H1 (cell line): ENCODE data around the gene KCND1. TPM values are rescaled to one million over a fixed set of nuclear protein-coding genes. Genes with fewer than 3 reads are reported as not detected.

Experiments used
- CTCF ChIA-PET: fragments of 300-600 bp; sonication (Branson Sonifier 250); formaldehyde crosslinking; loops from one replicate; lab custom pipeline; 2021; ENCODE audit not compliant: partially characterized antibody; lab: Charles Lee
- POLR2A ChIA-PET: fragments of 300-600 bp; sonication (Branson Sonifier 250); formaldehyde crosslinking; loops from one replicate; lab custom pipeline; 2021; ENCODE audit warnings: inconsistent platforms; ENCODE audit not compliant: partially characterized antibody; lab: Charles Lee
- DNase-seq, 2 experiments: peaks; one replicate each; pipeline versions ENCODE4 v3.0.0 to v3.0.0-alpha.2; 2010 to 2022; ENCODE audit warnings: low spot score in 2 of 2, low read depth in 1 of 2, mixed read lengths in 1 of 2
- FAIRE-seq: peaks from 2 replicates; lab custom pipeline; 2011; peaks lifted over from hg19 to GRCh38; lab: Jason Lieb, UNC
- H2AFZ ChIP-seq: 2 replicates; pipeline ENCODE4 v1.8.1; 2012; ENCODE audit warnings: low read length, inconsistent platforms
- H2AK5ac ChIP-seq: 2 replicates; pipeline ENCODE4 v1.6.1; 2013; ENCODE audit warnings: low read depth, low read length
- H2BK120ac ChIP-seq: replicated peaks from 2 replicates; pipeline ENCODE3; 2013; ENCODE audit warnings: low read depth, low read length, inconsistent platforms
- H2BK12ac ChIP-seq: 2 replicates; pipeline ENCODE4 v1.6.1; 2013; ENCODE audit warnings: low read depth, low read length
- H2BK15ac ChIP-seq: 2 replicates; pipeline ENCODE4 v1.6.1; 2013; ENCODE audit warnings: low read length
- H2BK20ac ChIP-seq: 2 replicates; pipeline ENCODE4 v1.6.1; 2013; ENCODE audit warnings: low read length
- H2BK5ac ChIP-seq: 2 replicates; pipeline ENCODE4 v1.6.1; 2013; ENCODE audit warnings: low read depth, low read length
- H3K14ac ChIP-seq: 2 replicates; pipeline ENCODE4 v1.6.1; 2013; ENCODE audit warnings: inconsistent platforms; ENCODE audit not compliant: insufficient read length
- H3K18ac ChIP-seq: 2 replicates; pipeline ENCODE4 v1.6.1; 2013; ENCODE audit warnings: low read length; ENCODE audit errors: extremely low read depth
- H3K23ac ChIP-seq: 2 replicates; pipeline ENCODE4 v1.6.1; 2013; ENCODE audit warnings: inconsistent platforms; ENCODE audit not compliant: insufficient read length
- H3K23me2 ChIP-seq: 2 replicates; pipeline ENCODE4 v1.6.1; 2013; ENCODE audit warnings: low read depth, low read length
- H3K27ac ChIP-seq: 2 replicates; pipeline ENCODE4 v1.6.1; 2011; ENCODE audit warnings: low read depth, low read length, inconsistent platforms
- H3K27me3 ChIP-seq, 4 experiments: replicated peaks in 1 of 4; 1 replicate in 1 of 4; 2 replicates in 3 of 4; pipeline versions ENCODE4 v1.6.1 to v1.8.1; 2011 to 2013; ENCODE audit warnings: low read length in 3 of 4, mild to moderate bottlenecking in 3 of 4, inconsistent platforms in 2 of 4, mixed read lengths in 2 of 4, moderate library complexity in 1 of 4; ENCODE audit not compliant: control insufficient read depth in 3 of 4, insufficient read depth in 3 of 4; ENCODE audit errors: extremely low read depth in 1 of 4
- H3K36me3 ChIP-seq, 4 experiments: 2 replicates each; pipeline versions ENCODE4 v1.6.1 to v1.8.1; 2011 to 2013; ENCODE audit warnings: mild to moderate bottlenecking in 4 of 4, low read length in 3 of 4, moderate library complexity in 2 of 4, control low read depth in 1 of 4, inconsistent platforms in 1 of 4; ENCODE audit not compliant: insufficient read depth in 4 of 4, control insufficient read depth in 2 of 4
- H3K4ac ChIP-seq: replicated peaks from 2 replicates; pipeline ENCODE3; 2013; ENCODE audit warnings: low read length, low read depth, mixed read lengths, inconsistent platforms; ENCODE audit not compliant: insufficient read length
- H3K4me1 ChIP-seq, 4 experiments: replicated peaks in 1 of 4; 1 replicate in 1 of 4; 2 replicates in 3 of 4; pipeline versions ENCODE4 v1.6.1 to v1.8.1; 2011 to 2013; ENCODE audit warnings: low read length in 3 of 4, inconsistent platforms in 2 of 4, mixed read lengths in 1 of 4; ENCODE audit not compliant: insufficient read depth in 4 of 4, control insufficient read depth in 3 of 4
- H3K4me2 ChIP-seq, 2 experiments: 2 replicates each; pipeline versions ENCODE4 v1.6.1 to v1.8.1; 2011 to 2013; ENCODE audit warnings: low read depth in 2 of 2, low read length in 2 of 2, control low read depth in 1 of 2, inconsistent platforms in 1 of 2, mild to moderate bottlenecking in 1 of 2; ENCODE audit not compliant: insufficient read depth in 1 of 2
- H3K4me3 ChIP-seq, 4 experiments: fragments of 200-600, 300-600 bp in 1 of 4; sonication (generic), shearing (Covaris generic), sonication (Bioruptor Twin) in 1 of 4; 2 replicates each; pipeline versions ENCODE4 v1.5.1 to v1.8.1; 2011 to 2016; ENCODE audit warnings: low read length in 4 of 4, low read depth in 3 of 4, control low read depth in 2 of 4, inconsistent platforms in 2 of 4, mild to moderate bottlenecking in 2 of 4, mixed read lengths in 1 of 4, moderate library complexity in 1 of 4; ENCODE audit not compliant: insufficient read depth in 2 of 4; ENCODE audit errors: extremely low read depth in 1 of 4
- H3K56ac ChIP-seq: replicated peaks from 2 replicates; pipeline ENCODE3; 2013; ENCODE audit warnings: low read depth, mild to moderate bottlenecking, mixed read lengths, low read length, inconsistent platforms; ENCODE audit not compliant: insufficient read length
- H3K79me1 ChIP-seq: 2 replicates; pipeline ENCODE4 v1.6.1; 2013; ENCODE audit warnings: low read depth, low read length, control low read depth
- H3K79me2 ChIP-seq, 2 experiments: 2 replicates each; pipeline versions ENCODE4 v1.6.1 to v1.8.1; 2012 to 2013; ENCODE audit warnings: low read length in 2 of 2, mild to moderate bottlenecking in 2 of 2, inconsistent platforms in 1 of 2; ENCODE audit not compliant: insufficient read depth in 2 of 2, control insufficient read depth in 1 of 2
- H3K9ac ChIP-seq, 4 experiments: replicated peaks in 1 of 4; 1 replicate in 1 of 4; 2 replicates in 3 of 4; pipeline versions ENCODE4 v1.6.1 to v1.8.1; 2011 to 2013; ENCODE audit warnings: low read depth in 3 of 4, low read length in 3 of 4, control low read depth in 2 of 4, mild to moderate bottlenecking in 2 of 4, moderate library complexity in 2 of 4, inconsistent platforms in 1 of 4; ENCODE audit errors: extremely low read depth in 1 of 4
- H3K9me3 ChIP-seq, 2 experiments: 2 replicates each; pipeline versions ENCODE4 v1.6.1 to v1.8.1; 2012 to 2013; ENCODE audit warnings: mild to moderate bottlenecking in 2 of 2, moderate library complexity in 2 of 2, control low read depth in 1 of 2, inconsistent platforms in 1 of 2, low read depth in 1 of 2, low read length in 1 of 2, mixed read lengths in 1 of 2; ENCODE audit not compliant: insufficient read depth in 2 of 2
- H4K20me1 ChIP-seq, 2 experiments: replicated peaks in 1 of 2; 2 replicates each; pipeline versions ENCODE3 to v1.8.1; 2011 to 2013; ENCODE audit warnings: inconsistent platforms in 2 of 2, low read length in 2 of 2, mild to moderate bottlenecking in 1 of 2; ENCODE audit not compliant: insufficient read depth in 2 of 2, control insufficient read depth in 1 of 2
- H4K5ac ChIP-seq: 2 replicates; pipeline ENCODE4 v1.6.1; 2013; ENCODE audit warnings: low read length, low read depth, mixed read lengths, inconsistent platforms; ENCODE audit not compliant: insufficient read length
- H4K8ac ChIP-seq: 2 replicates; pipeline ENCODE4 v1.8.0; 2013; ENCODE audit warnings: mild to moderate bottlenecking, moderate library complexity, low read length, inconsistent platforms; ENCODE audit not compliant: insufficient read depth; ENCODE audit errors: extremely low read depth
- H4K91ac ChIP-seq: replicated peaks from 2 replicates; pipeline ENCODE3; 2013; ENCODE audit warnings: low read length, mixed read lengths, inconsistent platforms; ENCODE audit not compliant: insufficient read length
- ASH2L ChIP-seq: fragments of 200-600, 300-600 bp; sonication (generic); IDR thresholded peaks from one replicate; pipeline ENCODE4 v1.7.1; 2017; ENCODE audit warnings: low read length
- BACH1 ChIP-seq: IDR thresholded peaks from 2 replicates; pipeline ENCODE4 v1.6.1; 2012; ENCODE audit warnings: low read length, improper control_type of control experiment
- CEBPB ChIP-seq: IDR thresholded peaks from 2 replicates; pipeline ENCODE4 v1.6.1; 2012; ENCODE audit warnings: low read depth, low read length
- FOSL1 ChIP-seq: IDR thresholded peaks from 2 replicates; pipeline ENCODE4 v1.6.1; 2011; ENCODE audit warnings: mild to moderate bottlenecking, low read depth, low read length, moderate library complexity; ENCODE audit not compliant: insufficient read depth
- HDAC2 ChIP-seq, 2 experiments: fragments of 300-600 bp in 1 of 2; sonication (generic) in 1 of 2; IDR thresholded peaks; 2 replicates each; pipeline ENCODE4 v1.6.1; 2011 to 2012; ENCODE audit warnings: low read depth in 2 of 2, low read length in 2 of 2, mild to moderate bottlenecking in 2 of 2, moderate library complexity in 2 of 2, borderline replicate concordance in 1 of 2, inconsistent platforms in 1 of 2
- KDM4A ChIP-seq: IDR thresholded peaks from one replicate; pipeline ENCODE4 v1.7.1; 2012; ENCODE audit warnings: low read depth, mild to moderate bottlenecking, moderate library complexity, low read length, inconsistent platforms; ENCODE audit not compliant: severe bottlenecking
- KDM5A ChIP-seq: fragments of 200-600 bp; IDR thresholded peaks from 2 replicates; pipeline ENCODE4 v1.7.1; 2012; ENCODE audit warnings: mild to moderate bottlenecking, low read length, inconsistent platforms, mixed read lengths
- NRF1 ChIP-seq: IDR thresholded peaks from 2 replicates; pipeline ENCODE4 v1.6.1; 2011; ENCODE audit warnings: mild to moderate bottlenecking, low read depth, low read length, improper control_type of control experiment
- SIN3A ChIP-seq, 2 experiments: IDR thresholded peaks in 1 of 2; conservative IDR thresholded peaks in 1 of 2; 2 replicates each; pipeline ENCODE4 v1.6.1; 2011 to 2012; ENCODE audit warnings: low read length in 2 of 2, improper control_type of control experiment in 1 of 2, low read depth in 1 of 2, mild to moderate bottlenecking in 1 of 2
- SIX5 ChIP-seq: IDR thresholded peaks from 2 replicates; pipeline ENCODE4 v1.6.1; 2011; ENCODE audit warnings: mild to moderate bottlenecking, low read depth, low read length
- SP1 ChIP-seq: IDR thresholded peaks from 2 replicates; pipeline ENCODE4 v1.6.1; 2011; ENCODE audit warnings: low read depth, low read length
- SP4 ChIP-seq: IDR thresholded peaks from 2 replicates; pipeline ENCODE4 v1.6.1; 2012; ENCODE audit warnings: low read length, inconsistent platforms
- WGBS, 2 experiments: shearing (Covaris generic) in 1 of 2; methylation state at CpG; one replicate each; pipeline versions ENCODE4 v1.1.6 to v1.1.7; 2013 to 2015; ENCODE audit warnings: low lambda C conversion rate in 2 of 2, mixed read lengths in 2 of 2, inconsistent platforms in 1 of 2, low coverage in 1 of 2, missing lambda C conversion rate in 1 of 2; ENCODE audit not compliant: insufficient replicate concordance in 2 of 2, insufficient coverage in 1 of 2, insufficient read length in 1 of 2; ENCODE audit errors: extremely low coverage in 1 of 2, missing lambda C conversion rate in 1 of 2; 5-methylcytosine and 5-hydroxymethylcytosine counted together
- polyA plus RNA-seq, 7 experiments: library from polyadenylated mRNA; depleted of rRNA in 3 of 7; stranded (reverse) in 5 of 7; unstranded in 2 of 7; fragments of >200 nt in 5 of 7; fragments of 200-250 nt in 2 of 7; gene quantifications; 1 replicate in 5 of 7; 2 replicates in 1 of 7; 4 replicates in 1 of 7; pipeline versions ENCODE4 v1.2.1 to v1.2.3, GENCODE V29; 2011 to 2013; ENCODE audit warnings: missing spikeins in 2 of 7, mixed read lengths in 2 of 7
- total RNA-seq: library from RNA; stranded (reverse); fragmentation: NEBNext Ultra II Directional; extraction: Animal tissue kit (Norgen Biotek cat#: 25700); gene quantifications from 2 replicates; pipeline ENCODE4 v1.2.1, GENCODE V29; 2021
- TF ChIP-seq, protein P1 (sequence below): IDR thresholded peaks from 2 replicates; pipeline ENCODE4 v1.6.1; 2012; ENCODE audit warnings: inconsistent platforms

KCND1 gene
- total and polyA plus RNA-seq, 2 of the 8 experiments (the other 6 are each of a cell fraction or from before 2014, with no cell fraction given): 3.1 to 6.8 TPM

DNA sequence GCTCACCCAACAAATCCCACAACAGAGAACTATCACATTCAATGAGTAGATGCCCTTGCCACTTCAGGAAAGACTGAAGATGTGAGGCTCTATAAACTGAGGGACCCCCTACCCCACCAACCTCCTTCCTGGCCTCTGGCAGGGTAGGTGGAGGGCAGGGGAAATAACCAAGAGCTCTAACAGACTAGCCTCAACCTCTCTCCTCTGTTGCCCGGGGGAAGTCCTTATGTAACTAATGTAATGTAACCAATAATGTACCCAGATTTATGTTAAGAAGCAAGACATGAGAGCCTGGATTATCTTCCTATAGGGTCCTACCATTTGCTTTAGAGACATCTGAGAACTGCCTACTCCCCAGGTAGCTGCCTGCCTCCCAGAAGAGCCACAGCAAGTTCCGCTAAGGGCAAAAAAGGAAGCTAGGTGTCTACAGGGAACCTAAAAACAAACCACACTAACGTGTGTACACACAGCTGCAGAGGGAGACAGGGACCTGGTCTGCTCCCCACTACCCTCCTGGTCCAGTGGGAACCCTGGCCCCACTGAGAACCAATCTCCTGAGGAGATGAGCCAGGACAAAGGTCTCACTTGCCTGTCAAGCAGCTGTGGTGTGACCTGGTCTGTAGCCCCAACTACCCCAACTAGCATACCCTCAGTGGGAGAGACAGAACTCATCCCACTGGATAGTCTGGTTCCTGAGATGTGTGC, 32.0 kb downstream of the KCND1 start:
- H4K5ac ChIP-seq: no peak overlapping the region
- CTCF ChIA-PET: interaction anchor here (0.8 to 2.9 kb wide), 5 partner anchors 9 to 181 kb away, joined by 3 to 13 read pairs (median 4); no protein-coding TSS in a partner anchor
- DNase-seq (no peak), FAIRE-seq (no peak)
- no peak overlapping the region for H3K14ac ChIP-seq
- no peak overlapping the region for H2BK20ac ChIP-seq
- H2BK5ac ChIP-seq: no peak overlapping the region
- no peak overlapping the region for H3K4me2 ChIP-seq
- no peak overlapping the region for H3K4ac ChIP-seq
- no peak overlapping the region for H2BK15ac ChIP-seq
- no peak overlapping the region for H3K9ac ChIP-seq
- no peak overlapping the region for H3K56ac ChIP-seq
- no peaks in the 10 kb centered on the region for H3K79me1 ChIP-seq
- H3K4me1 ChIP-seq: peaks cover 0 to 12% (median 3%) of the 10 kb centered on the region in 4 experiments; a peak in 6 of 7 replicates
- H3K9me3 ChIP-seq: no peaks in the 10 kb centered on the region
- WGBS, 2 experiments: 85% methylated on average over 3 of the region's 3 CpGs; no CpG with 5 or more reads in 1 of the 2 experiments
- no peak overlapping the region for H4K8ac ChIP-seq
- peaks cover 0 to 14% (median under 1%) of the 10 kb centered on the region in 4 experiments; a peak in 4 of 8 replicates for H3K36me3 ChIP-seq
- H2AFZ ChIP-seq: no peak overlapping the region
- H4K20me1 ChIP-seq: peaks cover 0 to 4% of the 10 kb centered on the region in 2 experiments
- no peaks in the 10 kb centered on the region for H3K27me3 ChIP-seq
- POLR2A ChIA-PET: interaction anchor here (1.3 to 21.5 kb wide), 3 partner anchors 16 to 42 kb away, joined by 3 to 572 read pairs (median 6); partner anchors contain the start of genes PIM2, PQBP1, SLC35A2 and TIMM17B
- no peaks in the 10 kb centered on the region; the same call in 1 of the 2 replicates for H3K23me2 ChIP-seq
- H3K4me3 ChIP-seq: no peak overlapping the region
- no peak overlapping the region for H2BK120ac ChIP-seq
- no peak overlapping the region for H3K23ac ChIP-seq
- H3K79me2 ChIP-seq: peaks cover 0 to 72% of the 10 kb centered on the region in 2 experiments; a peak in 2 of 4 replicates
- no peak overlapping the region for H2AK5ac ChIP-seq
- no peak overlapping the region for H2BK12ac ChIP-seq
- H3K27ac ChIP-seq: no peak overlapping the region; the same call in 1 of the 2 replicates
- H3K18ac ChIP-seq: no peak overlapping the region
- H4K91ac ChIP-seq: no peak overlapping the region
- no peak for TF ChIP-seq BACH1
- no peak for TF ChIP-seq KDM4A
- no peak for TF ChIP-seq SP1
- TF ChIP-seq SIX5: no peak
- TF ChIP-seq ASH2L: no peak
- no peak for TF ChIP-seq CEBPB
- no peak for TF ChIP-seq HDAC2 (IDR thresholded peaks at IDR 0.05; ENCODE audit: borderline replicate concordance in 1 of 2, low read depth in 2 of 2, low read length in 2 of 2)
- no peak for TF ChIP-seq SP4
- TF ChIP-seq FOSL1: no peak
- no peak for TF ChIP-seq NRF1
- TF ChIP-seq KDM5A: no peak
- TF ChIP-seq SIN3A (conservative IDR thresholded peaks at IDR 0.05 in 1 of 2, IDR thresholded peaks at IDR 0.05 in 1 of 2; ENCODE audit: low read depth in 1 of 2, low read length in 2 of 2): no peak
- TF ChIP-seq, protein P1, sequence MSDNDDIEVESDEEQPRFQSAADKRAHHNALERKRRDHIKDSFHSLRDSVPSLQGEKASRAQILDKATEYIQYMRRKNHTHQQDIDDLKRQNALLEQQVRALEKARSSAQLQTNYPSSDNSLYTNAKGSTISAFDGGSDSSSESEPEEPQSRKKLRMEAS: no peak
